GM18505 (cell line): ENCODE measurements around the gene NOS1AP.

Experiments
- ATAC-seq: cut with Tn5 transposase; IDR thresholded peaks from one replicate; pipeline ENCODE4 v1.9.1; 2021; ENCODE audit not compliant: unreplicated experiment
- POLR2A ChIP-seq: IDR thresholded peaks from 4 replicates; pipeline ENCODE4 v1.6.1; 2011; ENCODE audit warnings: borderline replicate concordance; ENCODE audit not compliant: insufficient read depth, insufficient read length; ENCODE audit errors: extremely low read depth

Gene NOS1AP

DNA sequence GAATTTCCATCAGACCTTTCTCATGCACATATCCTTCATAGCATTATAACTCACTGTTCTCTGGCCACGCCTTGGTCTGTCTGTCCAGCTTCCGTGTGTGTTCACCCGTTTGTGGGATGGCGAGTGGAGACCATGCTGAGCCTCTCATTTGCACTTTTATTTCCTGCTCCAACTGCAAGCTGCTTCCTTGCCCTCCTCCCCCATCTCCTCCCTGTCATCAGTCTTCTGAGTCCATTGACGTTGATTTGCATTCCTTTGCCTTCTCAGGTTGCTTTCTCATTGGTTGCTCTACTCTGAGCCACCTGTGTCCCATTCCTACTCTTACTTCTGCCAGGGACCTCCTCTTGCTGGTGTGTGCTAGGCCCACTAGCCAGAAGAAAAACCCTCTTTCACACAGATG, 146.4 kb downstream of the NOS1AP start:
- ATAC-seq = no peak
- no peak for TF ChIP-seq POLR2A

DNA sequence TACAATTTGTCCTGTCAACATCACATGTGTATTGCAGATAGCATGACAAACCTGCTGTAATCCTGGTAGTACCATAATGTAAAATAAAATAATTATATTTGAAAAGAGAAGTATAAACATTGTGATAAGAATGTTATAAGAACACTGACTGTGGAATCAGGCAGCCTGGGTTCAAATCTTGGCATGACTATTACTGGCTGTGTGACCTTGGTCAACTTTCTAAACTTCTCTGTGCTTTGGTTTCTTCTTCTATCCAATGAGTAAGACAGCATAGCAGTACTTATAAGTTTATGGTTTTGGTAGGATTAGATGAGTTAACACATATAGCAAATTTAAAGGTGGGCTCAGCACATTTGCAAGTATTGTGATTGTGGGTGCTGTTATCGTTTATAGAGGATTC, 147.1 kb downstream of the NOS1AP start:
- ATAC-seq = no peak
- no peak for TF ChIP-seq POLR2A

DNA sequence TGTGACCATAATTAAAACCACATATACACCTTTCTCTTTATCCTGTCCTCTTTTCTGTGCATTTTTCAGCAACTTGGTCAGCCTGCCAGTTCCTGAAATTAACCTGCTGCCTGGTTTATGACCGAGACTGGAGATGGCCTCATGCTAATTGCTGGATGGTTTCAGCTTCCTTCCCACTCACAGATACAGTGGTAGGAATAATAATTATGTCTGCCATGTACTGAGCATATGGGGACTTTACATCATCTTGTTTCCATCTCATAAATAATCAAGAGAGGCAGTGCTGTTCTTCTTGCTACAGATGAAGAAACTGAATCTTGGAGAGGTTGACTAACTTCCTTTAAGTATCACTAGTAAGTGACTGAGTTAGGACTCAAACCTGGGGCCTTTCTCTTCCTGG, 148.2 kb downstream of the NOS1AP start:
- TF ChIP-seq POLR2A = no peak
- ATAC-seq = no peak

DNA sequence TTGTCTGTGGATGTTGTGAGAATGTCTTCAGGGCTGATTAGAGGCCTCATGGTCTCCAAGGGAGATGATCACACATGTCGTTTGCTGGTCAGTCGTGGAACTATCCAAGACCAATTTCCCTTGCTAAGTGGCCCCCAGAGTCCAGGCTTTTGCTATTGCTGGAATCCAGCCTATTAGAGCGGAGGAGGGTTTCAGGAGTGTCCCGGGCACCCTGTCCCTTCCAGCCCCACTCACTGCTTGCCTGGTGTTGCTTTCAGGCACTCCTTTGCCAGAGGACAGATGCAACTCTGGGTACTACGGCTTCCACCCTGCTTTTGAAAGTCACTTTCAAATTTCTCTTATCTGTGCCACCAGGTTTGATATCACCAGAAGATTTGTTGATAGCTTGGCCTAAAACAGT, 149.1 kb downstream of the NOS1AP start:
- no peak for ATAC-seq
- TF ChIP-seq POLR2A = no peak

DNA sequence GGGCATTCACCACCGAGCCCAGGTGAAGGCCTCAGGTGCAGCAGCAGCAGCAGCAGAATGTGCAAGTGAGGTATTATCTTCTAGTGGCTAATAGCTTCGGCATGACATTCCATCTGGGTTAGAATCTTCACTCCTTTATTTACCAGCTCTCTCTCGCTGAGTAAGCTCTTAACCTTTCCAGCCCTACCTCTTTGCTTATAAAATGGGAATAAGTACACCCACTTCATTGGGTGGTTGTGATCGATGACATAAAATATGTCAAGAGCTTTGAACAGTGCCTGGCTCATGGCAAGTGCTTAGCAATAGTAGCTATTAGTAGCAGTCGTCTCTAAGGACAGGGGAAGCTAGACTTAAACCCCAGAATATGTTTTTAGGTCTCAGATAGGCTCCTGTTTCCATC, 149.5 kb downstream of the NOS1AP start:
- ATAC-seq = no peak
- no peak for TF ChIP-seq POLR2A

DNA sequence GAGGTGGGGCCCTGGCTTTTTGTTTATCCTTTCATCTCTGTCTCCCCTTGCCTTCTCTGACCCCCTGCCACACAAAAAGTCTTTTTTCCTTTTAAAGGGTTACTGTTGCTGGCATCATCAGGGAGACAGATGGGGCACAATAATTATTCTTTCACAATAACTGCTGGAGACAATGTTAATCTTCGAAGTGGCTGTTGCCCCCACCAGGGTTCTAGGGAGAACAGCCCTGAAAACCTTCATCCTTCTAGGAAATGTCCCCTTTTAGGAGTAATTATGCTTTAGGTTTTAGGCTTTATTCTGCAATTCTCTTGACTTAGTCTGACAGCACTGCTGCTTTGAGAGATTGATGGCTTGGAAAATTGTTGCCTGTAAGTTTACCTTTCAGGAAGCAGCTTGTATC, 150.0 kb downstream of the NOS1AP start:
- TF ChIP-seq POLR2A = no peak
- no peak for ATAC-seq

DNA sequence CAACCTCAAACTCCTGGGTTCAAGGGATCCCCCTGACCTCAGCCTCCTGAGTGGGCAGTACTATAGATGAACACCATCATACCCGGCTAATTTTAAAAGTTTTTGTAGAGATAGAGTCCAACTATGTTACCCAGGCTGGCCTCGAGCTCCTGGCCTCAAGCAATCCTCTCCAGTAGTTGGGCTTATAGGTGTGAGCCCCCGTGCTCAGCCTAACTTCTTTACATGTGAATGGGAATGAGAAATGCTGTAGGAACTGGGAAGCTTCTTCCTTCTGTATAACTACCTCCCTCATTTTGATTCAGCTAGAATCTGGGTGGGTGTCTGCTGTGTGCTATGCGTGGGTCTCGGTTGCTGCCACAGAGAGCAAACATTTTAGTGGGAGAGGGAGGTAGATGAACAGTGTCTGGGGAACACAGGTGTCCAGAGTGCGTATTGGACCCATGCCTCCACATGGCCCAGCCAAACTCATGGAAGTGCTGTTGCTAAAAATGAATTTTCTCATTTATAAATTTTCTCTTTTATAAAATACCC, 150.6 kb downstream of the NOS1AP start:
- TF ChIP-seq POLR2A = no peak
- ATAC-seq = no peak

DNA sequence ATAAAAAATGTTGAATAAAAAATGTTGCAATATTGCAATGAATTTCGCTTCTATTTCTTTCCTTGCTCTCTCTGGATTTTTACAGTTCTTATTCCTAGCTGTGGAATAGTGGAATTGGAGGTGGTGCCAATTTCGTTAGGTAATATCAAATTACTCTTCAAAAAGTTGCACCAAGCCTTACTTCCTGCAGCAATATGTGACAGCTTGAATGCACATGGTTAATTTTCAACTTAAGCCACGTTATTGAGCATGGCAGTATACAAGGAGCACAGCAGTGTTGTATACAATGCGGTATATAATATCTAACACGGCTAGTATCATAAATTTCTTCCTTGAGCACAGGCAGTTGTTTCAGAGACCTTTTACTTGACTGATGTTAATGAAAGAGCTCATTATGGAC, 152.5 kb downstream of the NOS1AP start:
- no peak for ATAC-seq
- no peak for TF ChIP-seq POLR2A

DNA sequence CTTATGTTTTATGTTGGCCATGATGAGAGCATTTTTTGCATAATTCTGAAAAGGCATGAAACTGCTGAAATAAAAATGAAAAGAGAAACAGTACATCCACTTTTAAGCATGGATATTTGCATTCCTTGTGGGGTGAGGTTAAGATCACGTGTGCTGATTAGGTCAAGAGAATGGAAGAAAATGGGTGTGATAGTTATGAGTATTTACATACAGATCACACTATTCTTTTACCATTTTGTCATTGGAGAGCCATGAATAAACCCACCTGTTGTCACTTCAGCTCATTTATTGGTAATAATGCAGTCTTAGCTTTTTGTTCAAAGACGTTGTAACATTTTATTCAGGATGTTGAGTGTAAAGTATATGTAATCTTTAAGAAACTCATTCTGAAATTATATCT, 153.2 kb downstream of the NOS1AP start:
- TF ChIP-seq POLR2A = no peak
- ATAC-seq = no peak

DNA sequence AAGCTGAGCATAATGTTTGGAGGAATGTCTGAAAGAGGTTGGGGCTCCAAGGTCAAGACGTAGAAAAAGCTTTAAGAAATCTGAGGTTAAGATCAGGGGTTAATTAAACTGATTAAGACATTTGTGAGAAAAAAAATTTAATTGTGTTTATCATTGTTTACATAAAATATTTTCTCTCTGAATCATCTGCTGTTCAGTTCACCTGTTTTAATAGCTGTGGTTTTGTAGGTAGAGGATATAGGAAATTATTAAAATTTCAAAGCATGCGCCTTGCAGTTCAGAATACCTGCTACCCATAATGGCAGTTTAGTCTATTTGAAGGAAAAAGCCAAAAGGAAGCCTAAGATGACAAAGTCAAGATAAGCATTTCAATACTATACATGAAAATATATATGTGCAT, 154.0 kb downstream of the NOS1AP start:
- no peak for ATAC-seq
- no peak for TF ChIP-seq POLR2A

DNA sequence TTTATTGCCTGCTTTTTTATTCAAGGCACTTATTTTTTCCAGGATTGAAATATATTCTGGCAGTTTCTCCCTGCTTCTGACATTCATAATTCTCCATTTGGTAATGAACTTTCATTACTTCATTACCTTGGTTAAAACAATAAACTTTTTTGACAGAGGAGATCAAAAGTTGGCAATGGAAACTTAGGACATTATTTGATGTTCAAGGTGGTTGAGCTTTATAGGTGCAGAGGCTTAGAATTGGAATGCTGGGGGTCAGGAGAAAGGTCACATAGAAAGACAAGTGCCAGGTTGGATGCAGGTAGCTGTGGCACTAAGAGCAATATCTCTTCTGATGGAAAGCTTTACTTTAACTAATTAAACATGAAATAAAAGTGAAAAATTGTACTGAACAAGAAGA, 154.8 kb downstream of the NOS1AP start:
- no peak for ATAC-seq
- TF ChIP-seq POLR2A = no peak

DNA sequence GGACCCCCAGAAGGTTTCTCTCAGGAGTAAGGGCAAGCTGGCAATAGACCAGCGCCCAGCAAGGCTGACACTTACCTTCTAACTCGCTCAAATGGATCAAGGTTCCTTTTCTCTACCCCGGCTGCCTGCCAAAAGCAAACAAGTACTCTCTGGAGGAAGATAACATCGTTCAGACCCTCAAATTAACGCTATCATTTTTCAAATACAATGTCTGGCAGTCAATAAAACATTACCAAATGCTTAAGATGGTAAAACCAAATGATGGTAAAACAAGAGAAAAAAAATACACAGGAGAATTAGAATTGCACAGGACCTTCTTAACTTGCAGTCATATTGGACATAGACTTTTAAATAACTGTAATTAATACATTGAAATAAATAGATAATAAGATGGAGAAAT, 159.1 kb downstream of the NOS1AP start:
- no peak for TF ChIP-seq POLR2A
- ATAC-seq = no peak

DNA sequence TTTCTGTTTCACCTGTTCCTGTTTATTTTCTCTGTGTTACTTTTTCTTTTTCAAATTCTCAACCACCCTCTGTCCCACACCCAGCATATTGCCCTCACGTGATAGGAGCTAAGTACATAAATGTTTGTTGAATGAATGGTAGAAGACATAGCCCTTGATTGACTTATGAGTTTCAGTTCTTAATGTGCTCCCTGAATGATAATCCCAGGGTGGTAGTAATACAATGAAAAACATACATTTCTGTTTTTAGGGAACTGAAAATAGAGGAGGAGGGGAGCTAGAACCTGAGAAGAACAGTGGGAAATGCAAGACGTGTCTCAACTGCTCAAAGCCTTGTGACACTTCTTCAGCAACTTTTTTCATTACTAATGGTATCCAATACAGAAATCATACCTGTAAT, 160.1 kb downstream of the NOS1AP start:
- no peak for ATAC-seq
- TF ChIP-seq POLR2A = no peak

DNA sequence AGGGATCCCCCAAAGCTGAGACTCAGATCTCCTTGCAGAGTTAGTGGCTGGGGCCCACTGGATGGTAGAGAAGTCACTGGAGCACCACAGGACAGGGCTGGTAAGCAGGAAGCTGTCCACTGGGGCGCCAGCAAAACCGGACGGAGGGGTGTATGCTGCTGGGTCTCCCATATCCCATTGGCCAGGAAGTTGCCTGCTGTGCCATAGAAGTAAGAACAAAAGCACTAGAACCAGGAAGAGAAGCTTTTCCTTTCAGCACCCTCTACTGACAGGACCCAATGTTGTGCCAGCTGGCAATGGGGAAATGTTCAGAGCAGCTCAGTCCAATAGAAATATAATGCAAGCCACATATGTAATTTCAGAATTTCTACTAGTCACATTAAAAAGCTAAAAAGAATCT, 160.6 kb downstream of the NOS1AP start:
- TF ChIP-seq POLR2A = no peak
- ATAC-seq = no peak

DNA sequence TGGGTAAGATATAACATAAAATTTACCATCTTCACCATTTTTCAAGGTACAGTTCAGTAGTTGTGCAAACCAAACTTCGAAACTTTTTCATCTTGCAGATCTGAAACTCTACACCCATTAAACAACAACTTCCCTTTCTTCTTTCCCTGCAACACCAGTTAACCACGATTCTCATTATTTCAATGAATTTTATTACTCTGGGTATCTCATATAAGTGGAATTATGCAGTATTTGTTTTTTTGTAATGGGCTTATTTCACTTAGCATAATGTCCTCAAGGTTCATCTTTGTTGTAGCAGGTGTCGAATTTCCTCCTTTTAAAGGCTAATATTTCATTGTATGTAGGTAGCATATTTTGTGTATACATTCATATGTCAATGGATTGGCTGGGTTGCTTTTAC, 161.0 kb downstream of the NOS1AP start:
- TF ChIP-seq POLR2A = no peak

More for the DNA sequence above, 161.0 kb downstream of the NOS1AP start:
- no peak for ATAC-seq
